ENCODE data around the gene APBA1. TPM values are rescaled to one million over a fixed set of nuclear protein-coding genes. Genes with fewer than 3 reads are reported as not detected.

APBA1 gene
- total RNA-seq, 2 experiments from 2014 or later, result 0.79 to 3.6 TPM

DNA sequence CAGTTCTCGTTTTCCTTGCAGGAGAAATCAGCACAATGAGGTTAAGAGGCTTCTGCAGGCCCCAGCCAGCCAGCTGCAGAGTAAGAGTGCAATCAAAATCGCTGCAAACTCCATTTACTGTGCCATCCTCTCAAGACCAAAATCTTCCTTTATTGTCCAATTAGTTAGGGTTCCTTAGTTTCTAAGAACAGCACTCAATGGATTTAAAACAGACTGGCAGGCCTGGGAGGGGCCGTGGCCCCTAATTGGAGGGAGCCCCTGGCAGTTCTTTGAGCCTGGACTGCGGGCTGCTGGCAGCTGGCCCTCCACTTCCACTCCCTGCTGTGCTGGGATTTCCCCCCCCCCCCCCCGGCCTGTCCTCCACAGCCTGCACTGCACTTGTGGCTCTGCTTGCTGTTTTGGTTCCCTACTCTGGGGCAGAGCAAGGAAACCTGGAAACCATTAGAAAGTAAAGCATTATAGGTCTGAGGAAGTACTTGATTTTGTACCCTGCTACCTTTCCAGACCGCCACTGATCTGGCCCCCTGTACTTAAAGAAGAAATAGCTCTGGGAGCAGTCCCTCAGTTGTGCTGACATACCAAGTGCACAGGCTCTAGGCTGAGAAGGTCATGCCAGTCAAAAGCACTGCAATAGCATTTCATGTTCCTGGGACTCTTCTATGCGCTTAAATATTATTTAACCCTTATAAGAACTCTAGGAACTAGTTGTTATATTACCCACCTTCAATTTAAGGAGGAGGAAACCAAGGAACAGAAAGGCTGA, 129.0 kb downstream of the APBA1 start:
- CTCF ChIA-PET, result no interaction called here
- no peaks in the 10 kb centered on the region for H3K9me3 Mint-ChIP-seq (ENCODE audit: low read depth)
- H3K36me3 Mint-ChIP-seq, result no peaks in the 10 kb centered on the region
- DNase-seq (no peak), ATAC-seq (no peak)
- peaks cover 8% of the 10 kb centered on the region for H3K27me3 Mint-ChIP-seq
- H3K4me3 Mint-ChIP-seq, result no peak overlapping the region
- H3K27ac Mint-ChIP-seq, result no peak overlapping the region
- no peaks in the 10 kb centered on the region for H3K4me1 Mint-ChIP-seq

DNA sequence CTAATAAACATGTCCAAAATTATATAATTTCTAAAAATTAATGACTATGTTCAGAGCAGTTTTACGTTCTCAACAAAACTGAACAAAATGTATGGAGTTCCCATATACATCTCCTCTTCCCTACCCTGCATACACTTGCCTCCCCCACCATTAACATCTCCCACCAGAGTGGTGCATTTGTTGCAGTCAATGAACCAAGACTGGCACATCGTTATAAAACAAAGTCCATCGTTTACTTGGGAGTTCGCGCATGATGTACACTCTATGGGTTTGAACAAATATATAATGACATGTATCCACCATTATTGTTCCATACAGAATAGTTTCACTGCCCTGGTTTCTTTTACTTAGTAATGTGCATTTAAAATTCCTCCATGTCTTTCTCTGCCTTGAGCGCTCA, 130.1 kb downstream of the APBA1 start:
- ATAC-seq, result no peak
- DNase-seq, result no peak
- H3K27me3 Mint-ChIP-seq, result peaks cover 3% of the 10 kb centered on the region
- no peak overlapping the region for H3K27ac Mint-ChIP-seq
- no peaks in the 10 kb centered on the region for H3K36me3 Mint-ChIP-seq
- no peaks in the 10 kb centered on the region for H3K4me1 Mint-ChIP-seq
- CTCF ChIA-PET, result no interaction called here
- no peaks in the 10 kb centered on the region for H3K9me3 Mint-ChIP-seq (ENCODE audit: low read depth)
- no peak overlapping the region for H3K4me3 Mint-ChIP-seq

- Mint-ChIP-seq H3K9me3 (ENCODE audit: low read depth) (no peaks in the 10 kb centered on the region), H3K4me3 (no peak overlapping the region), H3K36me3 (no peaks in the 10 kb centered on the region), H3K4me1 (no peaks in the 10 kb centered on the region), H3K27me3 (peaks cover 18% of the 10 kb centered on the region), H3K27ac (no peak overlapping the region)
- CTCF ChIA-PET, result interaction anchor here (0.9 kb wide), 1 partner anchor 20 kb away, joined by 4 read pairs; no protein-coding TSS in a partner anchor
- DNase-seq (no peak), ATAC-seq (no peak)
Measured at GRCh38 chr9:69535911-69536310, 136.3 kb downstream of the APBA1 start.

- CTCF ChIA-PET, result interaction anchor here (0.9 kb wide), 1 partner anchor 20 kb away, joined by 4 read pairs; no protein-coding TSS in a partner anchor
- H3K27me3 Mint-ChIP-seq, result peaks cover 18% of the 10 kb centered on the region
Measured at GRCh38 chr9:69535286-69535832, 136.8 kb downstream of the APBA1 start.

DNA sequence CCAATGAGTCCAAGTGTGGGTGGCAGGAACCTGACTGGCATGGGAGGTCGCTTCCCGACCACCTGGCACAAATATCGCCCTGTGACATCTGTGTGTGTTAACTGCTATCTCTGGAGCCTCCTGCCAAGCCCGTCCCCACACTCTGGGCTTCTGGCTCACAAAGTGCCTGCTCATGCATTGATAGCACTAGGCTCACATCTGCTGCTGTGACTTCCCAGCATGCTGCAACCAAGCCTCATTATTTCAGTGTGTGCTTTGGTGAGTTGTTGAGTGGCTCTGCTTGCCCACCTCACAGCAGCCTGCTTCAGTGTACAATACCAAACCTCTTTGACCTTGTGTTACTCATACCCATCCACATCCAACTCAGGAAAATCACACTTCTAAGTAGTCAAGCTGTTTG, 139.8 kb downstream of the APBA1 start:
- no peak overlapping the region for H3K4me3 Mint-ChIP-seq
- H3K36me3 Mint-ChIP-seq, result no peaks in the 10 kb centered on the region
- ATAC-seq (no peak), DNase-seq (no peak)
- CTCF ChIA-PET, result no interaction called here
- H3K4me1 Mint-ChIP-seq, result no peaks in the 10 kb centered on the region
- no peak overlapping the region for H3K27ac Mint-ChIP-seq
- peaks cover 15% of the 10 kb centered on the region for H3K27me3 Mint-ChIP-seq
- H3K9me3 Mint-ChIP-seq (ENCODE audit: low read depth), result no peaks in the 10 kb centered on the region

More at GRCh38 chr9:69535286-69535832, 136.8 kb downstream of the APBA1 start:
- ATAC-seq, result no peak
- Mint-ChIP-seq H3K9me3 (ENCODE audit: low read depth) (no peaks in the 10 kb centered on the region), H3K27ac (no peak overlapping the region), H3K4me1 (no peaks in the 10 kb centered on the region), H3K36me3 (no peaks in the 10 kb centered on the region), H3K4me3 (no peak overlapping the region)
- DNase-seq, result no peak

DNA sequence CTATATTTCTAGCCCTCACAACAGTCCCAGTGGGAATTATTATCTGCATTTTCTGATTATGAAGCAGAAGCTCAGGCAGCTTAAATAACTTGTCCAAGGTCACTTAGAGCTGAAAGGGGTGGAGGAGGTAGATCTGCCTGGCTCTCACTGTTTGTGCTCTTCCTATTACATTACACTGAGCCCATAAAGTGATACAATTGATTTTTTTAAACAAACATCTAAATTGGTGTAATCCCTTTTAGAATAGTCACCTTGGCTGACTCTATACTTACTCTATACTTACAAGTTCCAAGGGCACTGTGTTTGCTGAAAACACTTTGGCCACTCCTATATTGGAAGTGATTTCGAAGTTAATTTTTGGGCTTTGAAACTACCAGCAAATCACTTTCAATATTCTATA, 144.7 kb downstream of the APBA1 start:
- peaks cover 1% of the 10 kb centered on the region for H3K27me3 Mint-ChIP-seq
- CTCF ChIA-PET, result no interaction called here
- no peak overlapping the region for H3K4me3 Mint-ChIP-seq
- H3K4me1 Mint-ChIP-seq, result peaks cover 7% of the 10 kb centered on the region
- H3K36me3 Mint-ChIP-seq, result no peaks in the 10 kb centered on the region
- DNase-seq (no peak), ATAC-seq (no peak)
- peaks cover 2% of the 10 kb centered on the region for H3K9me3 Mint-ChIP-seq (ENCODE audit: low read depth)
- no peak overlapping the region for H3K27ac Mint-ChIP-seq

DNA sequence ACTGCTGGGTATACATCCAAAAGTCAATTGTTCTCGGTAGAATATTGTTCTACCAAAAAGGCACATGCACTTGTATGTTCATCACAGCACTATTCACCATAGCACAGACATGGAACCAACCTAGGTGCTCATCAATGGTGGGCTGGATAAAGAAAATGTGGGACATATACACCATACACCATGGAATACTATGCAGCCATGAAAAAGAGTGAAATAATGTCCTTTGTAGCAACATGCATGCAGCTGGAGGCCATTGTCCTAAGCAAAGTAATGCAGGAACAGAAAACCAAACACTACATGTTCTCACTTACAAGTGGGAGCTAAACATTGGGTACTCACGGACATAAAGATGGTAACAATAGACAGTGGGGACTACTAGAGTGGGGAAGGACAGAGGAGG, 145.5 kb downstream of the APBA1 start:
- Mint-ChIP-seq H3K4me3 (no peak overlapping the region), H3K9me3 (ENCODE audit: low read depth) (peaks cover 2% of the 10 kb centered on the region), H3K36me3 (no peaks in the 10 kb centered on the region), H3K4me1 (peaks cover 7% of the 10 kb centered on the region), H3K27me3 (no peaks in the 10 kb centered on the region), H3K27ac (no peak overlapping the region)
- CTCF ChIA-PET, result no interaction called here
- no peak for DNase-seq
- no peak for ATAC-seq

DNA sequence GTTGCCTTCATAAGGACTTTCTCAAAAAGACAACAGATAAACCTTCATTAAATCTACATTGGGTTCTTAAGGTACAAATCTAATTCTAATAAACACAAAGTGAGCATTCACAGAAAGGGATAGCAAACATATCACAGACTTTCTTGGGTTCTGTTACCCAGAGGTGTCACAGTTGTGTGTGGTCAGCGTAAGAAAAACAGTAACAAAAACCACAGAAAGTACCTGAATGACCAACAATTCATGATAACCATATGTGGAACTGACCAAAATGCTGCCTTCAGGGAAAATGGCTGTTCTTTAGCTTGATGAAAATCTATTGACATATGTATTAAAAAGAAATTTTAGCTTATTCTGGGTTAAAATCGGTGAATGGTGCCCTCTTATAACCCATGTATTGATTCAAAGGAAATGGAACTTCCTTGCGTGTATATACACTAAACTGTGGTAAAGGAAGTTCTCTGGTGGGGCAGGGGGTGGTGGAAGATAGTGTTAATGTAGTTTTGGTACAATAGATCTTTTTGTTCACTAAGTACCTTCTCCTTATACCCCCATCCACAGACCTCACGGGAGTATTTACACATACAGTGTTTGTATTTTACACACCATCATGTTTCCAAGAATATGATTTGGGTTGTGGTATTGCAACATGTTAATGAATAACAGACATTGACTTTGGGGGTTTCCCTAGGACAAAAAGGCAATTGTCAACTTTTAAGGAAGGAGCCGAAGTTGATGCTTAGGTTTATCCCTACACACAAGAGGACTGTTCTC, 152.5 kb downstream of the APBA1 start:
- no peak overlapping the region for H3K27ac Mint-ChIP-seq
- ATAC-seq (no peak), DNase-seq (no peak)
- no peaks in the 10 kb centered on the region for H3K27me3 Mint-ChIP-seq
- peaks cover 4% of the 10 kb centered on the region for H3K36me3 Mint-ChIP-seq
- no peak overlapping the region for H3K4me3 Mint-ChIP-seq
- H3K9me3 Mint-ChIP-seq (ENCODE audit: low read depth), result peaks cover 3% of the 10 kb centered on the region
- CTCF ChIA-PET, result no interaction called here
- H3K4me1 Mint-ChIP-seq, result peaks cover 19% of the 10 kb centered on the region

DNA sequence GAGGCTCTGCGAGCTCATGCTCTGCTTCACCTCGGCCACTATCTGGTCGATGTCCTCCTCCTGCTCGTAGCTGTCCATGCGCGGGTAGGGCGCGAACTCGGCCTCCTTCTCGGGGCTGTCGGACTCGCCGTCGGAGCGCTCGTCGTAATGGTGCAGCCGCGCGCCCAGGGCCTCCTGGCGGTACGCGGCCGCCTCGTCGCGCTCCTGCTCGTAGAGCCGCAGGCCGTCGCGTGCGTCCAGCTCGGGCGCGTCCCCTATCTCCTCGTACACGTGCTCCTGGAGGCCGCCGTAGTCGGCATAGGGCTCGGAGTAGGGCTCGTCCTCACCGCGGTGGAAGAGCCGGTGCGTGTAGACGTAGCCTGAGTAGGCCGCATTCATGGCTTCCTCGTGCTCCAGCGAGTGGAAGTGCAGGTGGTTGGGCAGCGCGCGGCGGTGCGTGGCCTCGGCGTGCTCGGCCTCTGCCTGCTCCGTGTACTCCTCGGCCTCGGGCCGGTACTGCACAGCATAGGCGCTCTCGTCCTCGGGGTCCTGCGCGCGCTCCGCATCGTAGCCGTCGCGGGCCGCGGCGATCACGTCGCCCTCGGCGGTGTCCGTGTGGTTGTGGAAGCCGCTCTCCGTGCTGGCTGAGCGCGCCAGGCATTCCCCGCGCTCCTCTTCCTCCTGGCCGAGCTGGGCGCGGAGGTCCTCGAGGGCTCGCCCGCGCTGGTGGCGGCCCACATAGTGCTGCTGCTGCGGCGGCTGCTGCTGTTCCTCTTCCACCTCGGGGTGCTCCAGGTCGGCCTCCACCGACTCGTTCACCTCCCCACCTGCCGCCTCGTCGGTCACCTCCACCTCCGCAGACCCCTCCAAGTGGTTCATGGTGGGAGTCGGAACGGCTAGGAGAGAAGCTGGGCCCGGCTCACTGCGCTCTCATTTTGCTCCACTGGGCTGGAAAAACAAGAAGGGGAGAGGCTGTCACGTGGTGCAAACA, 155.5 kb downstream of the APBA1 start:
- Mint-ChIP-seq H3K9me3 (ENCODE audit: low read depth) (peaks cover 3% of the 10 kb centered on the region), H3K4me3 (no peak overlapping the region), H3K36me3 (peaks cover 4% of the 10 kb centered on the region), H3K27me3 (no peaks in the 10 kb centered on the region), H3K27ac (no peak overlapping the region), H3K4me1 (peaks cover 11% of the 10 kb centered on the region)
- ATAC-seq (no peak), DNase-seq (no peak)
- CTCF ChIA-PET, result no interaction called here

GRCh38 chr9:69515810-69516209, 156.4 kb downstream of the APBA1 start:
- ATAC-seq, result no peak

GRCh38 chr9:69513141-69513820, 158.9 kb downstream of the APBA1 start:
- DNase-seq, result no peak
- no peak for ATAC-seq
- CTCF ChIA-PET, result no interaction called here
- no peaks in the 10 kb centered on the region for H3K27me3 Mint-ChIP-seq
- H3K4me1 Mint-ChIP-seq, result no peaks in the 10 kb centered on the region
- H3K4me3 Mint-ChIP-seq, result no peak overlapping the region
- H3K27ac Mint-ChIP-seq, result no peak overlapping the region
- peaks cover 3% of the 10 kb centered on the region for H3K9me3 Mint-ChIP-seq (ENCODE audit: low read depth)
- peaks cover 4% of the 10 kb centered on the region for H3K36me3 Mint-ChIP-seq

More at GRCh38 chr9:69515810-69516209, 156.4 kb downstream of the APBA1 start:
- DNase-seq, result no peak
- peaks cover 3% of the 10 kb centered on the region for H3K9me3 Mint-ChIP-seq (ENCODE audit: low read depth)
- peaks cover 11% of the 10 kb centered on the region for H3K4me1 Mint-ChIP-seq
- H3K4me3 Mint-ChIP-seq, result no peak overlapping the region
- H3K27me3 Mint-ChIP-seq, result no peaks in the 10 kb centered on the region
- CTCF ChIA-PET, result no interaction called here
- H3K27ac Mint-ChIP-seq, result no peak overlapping the region
- H3K36me3 Mint-ChIP-seq, result peaks cover 4% of the 10 kb centered on the region

- peaks cover 2% of the 10 kb centered on the region for H3K36me3 Mint-ChIP-seq
- ATAC-seq (no peak), DNase-seq (no peak)
- peaks cover 2% of the 10 kb centered on the region for H3K27me3 Mint-ChIP-seq
- CTCF ChIA-PET, result no interaction called here
- peaks cover 18% of the 10 kb centered on the region for H3K4me1 Mint-ChIP-seq
- H3K9me3 Mint-ChIP-seq (ENCODE audit: low read depth), result peaks cover 2% of the 10 kb centered on the region
- H3K4me3 Mint-ChIP-seq, result no peak overlapping the region
- peak overlapping the region; percentile 9 for H3K27ac Mint-ChIP-seq
Measured at GRCh38 chr9:69504058-69504457, 168.1 kb downstream of the APBA1 start.

Data from activated CD8-positive, alpha-beta memory T cell treated with anti-CD3 and anti-CD28 coated beads, Interleukin-2, amount 10 ng/mL, durations not matched to agents 7 days and 5 days (primary cell).